ENCODE measurements around the gene KIF12.

KIF12 gene

DNA sequence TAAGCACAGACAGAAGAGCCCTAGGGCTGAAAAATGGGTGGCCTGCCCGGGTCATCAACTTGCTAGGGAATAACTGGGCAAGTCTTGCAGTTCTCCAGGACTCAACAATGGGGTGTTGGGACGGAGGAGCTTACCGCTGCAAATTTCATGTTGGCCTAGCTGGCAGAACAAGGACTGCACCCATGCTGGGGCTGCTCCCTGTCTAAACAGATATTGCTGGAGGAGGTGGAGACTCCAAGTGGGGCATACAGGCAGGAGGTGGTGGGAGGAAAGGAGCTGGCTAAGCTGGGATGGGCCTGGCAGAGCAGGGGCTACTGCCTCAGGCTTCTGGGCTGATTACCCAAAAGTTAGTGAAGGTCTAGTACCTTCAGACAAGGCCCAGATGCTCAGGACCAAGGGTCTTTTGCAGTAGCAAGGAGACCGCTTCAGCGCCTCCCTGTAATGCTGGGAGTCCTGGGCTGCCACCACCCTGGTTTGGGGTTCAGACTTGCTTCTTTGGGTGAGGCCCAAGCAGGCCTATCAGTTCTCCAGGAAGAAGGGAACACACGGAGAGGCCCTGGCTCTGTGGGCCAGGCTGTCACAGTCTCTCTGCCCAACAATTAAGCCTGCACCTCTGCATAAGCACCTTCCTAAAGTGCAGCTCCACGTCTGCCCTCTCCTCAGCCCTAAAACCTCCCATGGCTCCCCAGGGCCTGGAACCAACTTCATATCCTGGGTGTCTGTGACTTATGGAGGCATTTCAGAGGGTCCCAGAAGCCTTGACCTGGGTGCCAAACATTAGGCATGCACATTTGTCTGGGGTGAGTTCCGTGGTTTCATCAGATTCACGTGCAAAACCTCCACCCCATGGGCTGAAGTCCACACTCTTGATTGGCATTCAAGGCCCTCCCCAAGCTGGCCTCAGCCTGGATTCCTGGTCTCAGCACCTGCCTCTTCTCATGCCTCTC, 24.2 kb upstream of the KIF12 start:
- DNase-seq (ENCODE audit: low read depth) = no peak

DNA sequence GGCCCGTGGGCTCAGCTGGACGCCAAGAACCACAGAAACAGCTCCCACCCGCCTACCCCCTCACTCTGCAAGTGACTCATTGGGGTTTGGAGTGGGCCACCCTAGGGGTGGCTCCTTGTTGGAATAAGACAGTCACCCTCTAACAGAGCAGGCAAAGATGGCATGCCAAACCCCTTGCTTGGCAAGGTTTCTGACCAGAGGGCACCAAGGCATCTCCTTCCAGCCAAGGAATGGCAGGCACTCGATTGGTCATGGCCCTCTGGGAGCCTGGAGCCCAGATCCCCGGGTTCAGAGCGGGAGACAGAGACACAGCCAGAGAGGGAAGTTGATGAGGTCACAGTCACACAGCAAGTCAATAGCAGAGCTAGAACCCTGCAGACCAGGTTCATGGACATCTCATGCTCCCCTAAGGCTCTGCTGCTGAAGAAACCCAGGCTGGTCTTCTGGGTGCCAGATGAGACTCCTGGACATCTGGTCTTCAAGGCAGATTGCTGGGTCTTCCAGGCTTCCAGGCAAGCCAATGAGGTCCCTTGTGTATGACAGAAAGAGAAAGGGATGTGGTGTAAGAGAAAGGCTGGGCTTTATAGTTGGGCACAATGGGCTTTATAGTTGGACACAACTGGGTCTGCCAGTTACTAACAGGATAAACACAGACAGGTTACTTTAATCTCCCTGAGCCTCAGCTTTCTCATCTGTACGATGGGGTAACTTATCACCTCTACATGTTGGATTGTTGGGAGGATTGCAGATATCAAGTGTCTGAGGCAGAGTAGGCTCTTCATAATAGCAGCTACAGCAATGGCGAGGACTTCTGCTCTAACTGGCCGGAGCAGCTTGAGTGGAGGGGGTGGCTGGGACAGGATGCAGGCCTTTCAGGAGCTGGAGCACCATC, 23.3 kb upstream of the KIF12 start:
- DNase-seq (ENCODE audit: low read depth) = no peak

DNA sequence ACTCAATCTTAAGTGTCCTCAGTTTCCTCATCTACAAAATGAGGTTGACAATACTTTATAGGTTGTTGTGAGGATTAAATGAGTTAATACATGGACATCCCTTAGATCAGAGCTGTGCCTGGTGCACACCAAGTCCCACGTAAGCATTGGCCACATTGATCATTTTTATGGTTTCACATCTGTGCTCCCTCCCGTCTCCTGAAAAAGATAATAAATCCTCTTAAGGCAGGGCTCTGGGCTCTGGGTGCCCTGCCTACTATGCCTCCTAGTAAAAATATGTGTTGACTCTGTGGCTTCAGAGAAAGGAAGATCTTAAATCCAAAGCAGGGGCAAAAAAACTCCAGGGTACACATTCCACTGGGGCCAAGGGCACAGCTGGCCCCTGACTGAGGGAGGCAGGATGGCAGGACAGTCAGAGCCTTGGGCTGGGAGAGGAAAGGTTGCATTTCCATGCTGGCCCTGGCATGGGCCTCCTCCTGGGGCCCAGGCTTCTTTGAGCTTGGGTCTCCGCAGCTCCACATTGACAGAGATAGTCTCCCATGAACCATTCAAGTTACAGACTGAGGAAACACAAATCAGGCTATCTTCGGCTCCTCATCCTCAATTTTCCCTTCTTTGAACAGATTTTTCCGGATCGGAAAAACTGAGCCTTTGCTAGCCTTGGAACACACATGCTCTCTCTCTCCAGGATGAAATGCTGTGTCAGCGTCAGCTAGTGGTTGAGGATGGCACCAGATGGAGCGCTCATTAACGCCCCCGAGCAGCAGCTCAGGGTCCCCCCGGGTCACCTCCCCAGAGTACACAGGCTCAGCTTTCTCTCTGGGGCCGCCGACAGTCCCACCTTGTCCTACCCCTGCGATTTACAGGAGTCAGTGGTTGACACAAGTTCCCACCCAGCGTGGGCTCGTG, 22.4 kb upstream of the KIF12 start:
- no peak for DNase-seq (ENCODE audit: low read depth)

DNA sequence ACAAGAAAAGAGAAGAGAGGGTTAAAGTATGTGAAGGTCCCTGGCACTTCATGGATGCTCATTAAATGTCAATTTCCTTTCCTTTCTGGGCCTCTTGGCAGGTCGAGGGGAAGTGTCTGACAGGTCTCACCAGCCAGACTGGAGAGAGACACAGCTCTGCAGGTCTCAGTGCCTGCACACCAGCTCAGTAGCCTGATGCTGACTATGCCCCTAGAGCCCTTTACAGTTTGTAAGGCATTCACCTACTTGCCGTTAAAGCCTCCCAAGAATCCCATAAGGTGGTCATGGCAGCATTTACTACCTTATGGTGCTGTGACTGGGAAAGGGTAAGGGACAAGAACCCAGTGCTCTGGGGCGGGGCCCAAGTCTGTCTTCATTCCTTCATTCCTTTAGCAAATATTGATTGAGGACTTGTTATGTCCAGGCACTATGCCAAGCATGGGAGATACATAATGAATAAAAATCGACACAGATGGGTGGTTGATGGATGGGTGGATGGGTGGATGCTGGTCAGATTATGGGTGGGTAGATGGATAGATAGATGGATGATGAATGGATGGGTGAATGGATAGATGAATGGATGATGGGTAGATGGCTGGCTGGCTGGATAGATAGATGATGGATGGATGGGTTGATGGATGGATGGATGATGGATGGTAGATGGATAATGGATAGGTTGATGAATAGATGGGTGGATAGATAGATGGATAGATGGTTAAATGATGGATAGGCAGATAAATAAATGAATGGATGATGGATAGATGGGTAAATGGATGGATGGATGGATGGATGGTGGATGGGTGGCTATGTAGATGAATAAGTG, 21.3 kb upstream of the KIF12 start:
- DNase-seq (ENCODE audit: low read depth) = no peak

DNA sequence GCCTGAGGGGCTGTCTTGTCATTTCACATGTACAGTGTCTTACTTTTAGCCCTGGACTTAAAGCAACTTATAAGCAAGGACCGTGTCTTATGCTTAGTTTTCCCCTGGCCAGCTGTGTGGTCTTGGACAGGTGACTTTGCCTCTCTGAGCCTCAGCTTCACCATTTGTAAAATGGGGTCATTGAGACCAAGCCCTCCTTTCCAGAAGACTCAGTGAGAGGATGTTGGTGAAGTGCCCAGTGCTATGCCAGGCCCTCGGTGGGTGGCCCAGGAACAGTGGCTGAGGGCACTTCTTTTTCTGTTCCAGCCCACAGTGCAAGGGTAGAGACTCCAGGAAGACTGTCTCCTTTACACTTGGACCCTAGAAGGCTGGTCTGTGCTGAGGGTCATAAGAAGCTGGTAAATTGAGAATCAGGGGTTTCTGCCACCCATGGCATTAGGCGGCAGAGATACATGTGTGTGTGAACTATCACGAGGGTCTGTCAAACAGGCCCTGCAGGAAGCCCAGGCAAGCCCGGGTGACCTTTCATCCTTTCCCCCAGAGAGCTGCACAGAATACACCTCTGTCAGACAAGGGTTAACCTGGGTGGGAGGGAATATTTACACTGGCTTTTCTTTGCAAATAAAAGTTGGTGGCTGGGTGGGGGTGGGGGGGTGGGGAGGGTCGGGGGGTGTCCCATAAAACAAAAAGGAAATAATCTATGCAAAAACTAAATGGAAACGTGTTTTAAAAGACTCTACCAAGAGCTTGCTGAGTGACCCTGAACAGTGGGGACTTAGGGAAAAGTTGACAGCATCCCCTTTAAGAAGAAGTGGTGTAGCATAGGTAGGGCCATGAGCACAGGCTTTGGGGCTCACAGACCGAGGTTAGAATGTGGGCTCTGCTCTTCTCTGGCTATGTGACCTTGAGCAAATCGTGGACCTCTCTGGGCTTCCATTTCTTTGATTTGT, 20.4 kb upstream of the KIF12 start:
- DNase-seq (ENCODE audit: low read depth) = no peak

DNA sequence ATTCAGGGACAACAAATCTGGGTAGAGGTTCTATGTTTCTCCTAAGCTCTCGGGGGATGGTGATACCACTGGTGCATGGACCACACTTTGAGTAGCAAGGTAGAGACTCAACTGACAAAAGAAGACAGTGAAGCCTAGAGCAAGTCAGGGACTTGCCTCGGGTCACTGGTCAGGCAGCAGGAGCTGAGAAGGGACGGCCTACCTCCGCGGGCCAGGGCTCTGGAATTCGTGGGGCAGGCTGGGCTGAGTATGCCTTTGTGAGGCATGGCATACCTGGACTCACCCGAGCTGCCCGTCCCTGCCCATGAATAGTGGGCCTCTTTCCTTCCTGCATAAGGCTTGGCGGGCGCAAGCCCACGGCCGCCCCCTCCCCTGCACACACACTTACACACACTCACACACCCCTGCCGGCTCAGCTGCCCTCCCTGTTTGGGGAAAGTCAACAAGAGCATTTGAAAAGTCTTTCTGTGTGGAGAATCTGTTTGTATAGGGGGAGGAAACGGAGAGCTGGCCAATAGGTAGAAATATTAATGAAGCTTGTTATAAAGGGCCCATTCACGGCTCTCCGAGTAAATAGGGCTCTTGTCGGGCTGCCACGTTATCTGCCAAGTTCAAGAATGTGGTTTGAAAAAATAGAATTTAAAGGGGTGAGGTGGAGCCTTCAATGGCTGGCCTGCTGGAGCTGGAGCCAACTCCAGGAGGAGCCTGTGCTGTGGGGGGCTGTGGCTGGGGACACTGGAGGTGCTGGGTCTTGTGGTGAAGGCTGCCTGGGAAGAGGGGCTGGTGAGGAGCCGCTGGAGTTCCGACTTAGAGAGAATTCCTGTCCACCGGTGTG, 19.1 kb upstream of the KIF12 start:
- no peak for DNase-seq (ENCODE audit: low read depth)

DNA sequence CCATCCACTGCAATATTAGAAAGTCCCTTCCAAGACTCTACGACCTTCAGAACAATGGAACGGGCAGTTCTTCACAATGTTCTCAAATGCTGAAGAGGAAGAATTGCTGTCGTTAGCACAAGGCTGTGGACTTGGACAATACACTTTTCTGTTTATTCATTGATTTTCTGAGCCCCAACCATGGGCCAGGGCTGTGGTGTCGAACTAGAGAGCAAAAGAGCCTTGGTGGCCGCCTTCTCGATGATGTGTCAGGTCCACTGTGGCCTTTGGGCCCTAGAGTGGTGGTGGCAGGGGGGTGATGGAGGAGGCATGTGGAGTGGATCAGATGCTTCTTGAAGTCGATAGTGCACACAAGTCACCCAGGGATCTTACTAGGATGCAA, 18.5 kb upstream of the KIF12 start:
- no peak for DNase-seq (ENCODE audit: low read depth)

DNA sequence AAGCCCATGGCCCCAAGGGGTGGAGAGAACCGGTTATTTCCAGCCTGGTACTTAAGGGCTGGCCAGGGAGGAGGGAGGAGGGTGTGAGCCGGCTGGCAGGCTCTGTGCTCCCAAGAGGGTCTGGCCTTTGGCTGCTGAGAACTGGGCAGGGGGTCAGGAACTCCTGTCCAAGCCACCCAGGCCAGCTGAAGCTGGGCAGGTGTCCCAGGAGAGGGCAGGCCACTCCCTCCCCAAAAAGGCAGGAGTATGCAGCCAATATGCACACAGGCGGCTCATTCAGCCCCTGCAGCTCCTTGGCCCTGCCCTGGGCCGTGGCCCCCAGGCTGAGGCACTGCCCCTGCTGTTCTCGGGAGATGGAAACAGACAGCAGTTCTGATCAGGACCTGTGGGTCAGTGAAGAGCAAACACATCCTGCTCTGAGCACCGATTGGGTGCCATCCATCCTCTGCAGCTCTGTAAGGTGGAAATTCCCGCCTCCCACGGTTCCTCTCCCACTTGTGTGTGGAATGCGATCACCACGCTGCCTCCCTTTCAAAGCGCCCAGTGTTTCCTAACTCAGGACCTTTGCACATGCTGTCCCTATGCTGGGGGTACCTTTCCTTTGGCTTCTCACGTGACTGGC, 17.1 kb upstream of the KIF12 start:
- DNase-seq (ENCODE audit: low read depth) = no peak

DNA sequence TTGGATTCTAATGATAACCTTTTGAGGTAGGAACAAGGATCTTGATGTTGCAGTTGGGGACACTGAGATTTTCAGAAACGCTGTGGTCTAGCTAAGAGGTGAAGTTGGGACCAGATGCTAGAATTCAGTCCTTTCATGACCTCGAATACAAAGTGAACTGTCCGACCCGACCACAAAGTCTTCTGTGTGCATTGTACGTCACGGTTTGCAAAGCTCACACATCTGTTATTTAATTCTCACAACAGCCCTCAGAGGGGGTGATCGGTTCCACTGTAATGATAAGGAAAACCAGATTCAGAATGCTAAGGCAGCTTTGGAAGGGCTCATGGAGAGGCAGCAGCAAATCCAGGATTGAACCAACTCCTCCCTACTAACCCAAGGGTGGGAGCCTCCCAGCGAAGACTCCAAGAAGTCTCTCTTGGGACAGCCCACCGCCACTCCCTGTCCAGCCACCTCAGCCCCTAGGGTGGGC, 16.6 kb upstream of the KIF12 start:
- no peak for DNase-seq (ENCODE audit: low read depth)

DNA sequence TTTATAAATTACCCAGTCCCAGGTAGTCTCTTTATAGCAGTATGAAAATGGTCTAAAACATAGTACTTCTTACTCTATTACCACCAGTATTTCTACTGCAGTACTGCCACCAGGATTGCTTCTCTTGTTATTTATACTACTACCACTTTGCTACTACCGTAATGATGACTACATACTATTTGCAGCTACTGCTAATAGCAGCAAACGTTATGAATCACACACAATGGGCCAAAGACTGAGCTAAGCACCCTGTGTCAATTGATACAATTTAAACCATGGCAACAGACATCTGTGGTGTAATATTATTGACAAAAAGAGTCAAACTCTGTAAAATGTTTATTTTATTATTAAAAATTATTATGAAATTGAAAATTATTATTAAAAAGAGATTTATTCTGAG, 15.3 kb upstream of the KIF12 start:
- no peak for DNase-seq (ENCODE audit: low read depth)

DNA sequence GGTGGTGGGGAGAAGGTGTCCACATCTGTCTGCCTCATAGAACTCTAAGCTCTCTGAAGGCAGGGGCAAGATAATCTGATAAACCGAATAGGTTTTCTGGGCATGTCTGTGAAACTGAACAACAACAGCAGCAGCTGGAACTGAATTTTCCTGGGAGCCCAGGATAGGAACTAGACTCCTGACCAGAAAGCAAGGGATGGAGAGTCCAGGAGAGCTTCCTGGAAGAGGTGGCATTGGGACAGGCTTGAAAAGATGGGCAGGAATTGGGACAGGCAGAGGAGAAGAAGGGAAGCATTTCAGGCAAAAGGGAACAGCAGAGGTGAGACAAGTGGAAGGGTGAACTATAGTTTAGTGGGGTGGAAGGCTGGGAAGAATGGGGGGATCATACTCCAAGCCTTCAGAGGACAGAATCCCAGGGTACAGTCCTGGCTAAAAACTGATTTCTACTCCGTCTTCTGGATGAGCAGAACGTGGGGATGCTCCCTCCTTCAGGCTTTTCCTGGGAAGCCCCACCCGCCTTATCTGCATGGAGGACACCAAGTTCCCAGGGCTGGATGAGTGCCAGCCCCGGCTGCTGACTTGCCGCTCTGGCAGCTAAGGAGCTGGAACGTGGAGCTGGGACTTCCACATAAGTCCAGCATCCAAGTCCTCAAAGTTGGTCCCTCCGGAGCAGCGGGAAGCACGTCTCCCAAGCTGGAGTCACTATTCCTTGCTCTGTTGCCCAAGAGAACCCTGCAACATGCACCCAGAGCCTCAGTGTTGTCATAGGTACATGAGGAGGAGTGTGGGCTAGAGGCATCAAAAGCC, 13.9 kb upstream of the KIF12 start:
- no peak for DNase-seq (ENCODE audit: low read depth)

DNA sequence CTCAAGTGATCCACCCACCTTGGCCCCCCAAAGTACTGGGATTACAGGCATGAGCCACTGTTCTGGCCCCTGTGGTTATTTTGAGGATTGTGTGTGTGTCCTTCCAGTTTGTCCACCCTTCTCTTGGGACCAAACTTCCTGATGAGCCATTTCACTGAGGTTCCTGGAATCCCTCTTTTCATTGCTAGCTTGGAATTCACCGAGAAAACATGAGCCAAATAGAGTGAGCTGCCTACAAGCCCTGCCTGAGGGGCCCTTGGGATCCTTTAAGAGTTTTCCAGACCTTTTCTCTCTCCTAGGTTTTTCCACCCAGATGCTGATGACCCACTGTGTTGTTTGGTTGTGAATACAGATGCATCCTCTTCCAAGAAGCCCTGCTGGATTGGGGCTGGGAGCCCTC, 13.2 kb upstream of the KIF12 start:
- no peak for DNase-seq (ENCODE audit: low read depth)

DNA sequence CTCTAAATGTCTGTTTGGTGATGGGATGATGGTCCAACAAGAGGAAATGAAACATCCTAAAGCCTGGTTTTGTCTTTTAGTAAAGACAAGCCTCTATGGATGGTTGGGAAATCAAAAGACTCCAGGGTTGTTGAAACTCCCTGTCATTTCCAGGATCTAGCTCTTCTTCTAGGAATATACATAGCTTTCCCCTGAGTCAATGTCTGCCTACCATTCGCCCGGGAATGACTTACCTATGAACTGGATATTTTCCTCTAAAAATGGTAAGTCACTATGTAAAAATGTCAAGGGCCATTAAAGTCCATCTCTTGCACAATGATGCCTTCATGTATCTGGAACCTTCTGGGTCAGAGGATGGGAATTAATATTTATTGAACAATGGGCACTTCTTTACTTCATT, 11.1 kb upstream of the KIF12 start:
- DNase-seq (ENCODE audit: low read depth) = no peak

DNA sequence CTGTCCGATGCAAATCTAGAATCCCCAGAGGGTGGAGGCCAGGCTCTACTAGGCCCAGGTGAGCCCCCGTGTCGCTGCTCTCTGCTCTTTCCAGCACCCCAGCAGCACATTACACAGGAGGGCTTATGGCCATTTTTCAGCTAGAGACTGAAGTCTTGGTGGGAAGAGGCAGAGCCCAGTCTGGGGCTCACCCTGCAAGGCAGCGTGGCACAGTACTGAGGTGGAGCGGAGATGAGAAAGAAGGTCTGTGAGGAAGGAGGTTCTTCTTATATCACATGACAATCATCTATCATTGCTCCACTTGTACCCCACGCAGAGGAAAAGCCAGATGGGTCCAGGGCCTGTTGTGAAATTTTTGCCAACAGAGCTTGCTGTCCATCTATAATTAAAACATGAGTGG, 10.0 kb upstream of the KIF12 start:
- no peak for DNase-seq (ENCODE audit: low read depth)

DNA sequence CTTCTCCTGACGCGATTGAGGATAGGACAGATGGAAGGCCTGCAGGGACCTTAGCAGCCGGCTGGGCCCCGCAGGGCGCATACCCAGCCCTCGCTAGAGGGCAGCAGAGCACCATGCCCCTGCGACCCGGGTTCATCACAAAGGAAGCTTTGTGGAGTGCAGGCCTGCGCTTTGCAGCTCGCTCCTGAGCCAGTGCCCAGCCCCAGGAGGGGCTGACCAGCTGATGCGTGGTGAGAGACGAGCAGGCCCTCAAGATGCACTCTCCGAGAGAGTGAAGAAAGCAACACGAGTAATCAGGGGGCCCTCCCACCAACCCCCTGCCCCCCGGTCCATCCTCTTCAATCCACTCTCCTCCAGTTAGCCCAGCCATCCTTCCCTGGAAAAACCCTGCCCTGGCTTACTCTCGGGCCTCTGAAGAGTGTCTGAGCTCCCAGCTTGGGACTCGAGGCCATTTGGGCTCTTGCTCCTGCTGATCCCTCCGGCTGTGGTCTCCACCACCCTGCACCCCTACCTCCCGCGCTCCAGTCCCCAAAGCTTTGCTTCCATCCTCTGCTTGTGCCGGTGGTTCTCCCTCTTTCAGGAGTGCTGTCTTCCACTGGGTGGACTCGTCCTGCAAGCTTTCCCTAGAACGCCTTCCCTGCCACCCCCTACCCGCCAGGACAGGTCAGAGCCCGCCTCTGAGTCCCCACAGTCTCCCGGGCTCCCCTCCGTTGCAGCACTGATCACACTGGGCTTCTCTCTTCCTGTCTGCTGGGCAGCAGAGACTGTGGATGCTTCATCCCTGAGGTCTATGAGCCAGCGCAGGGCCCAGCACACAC, 9.1 kb upstream of the KIF12 start:
- no peak for DNase-seq (ENCODE audit: low read depth)

DNA sequence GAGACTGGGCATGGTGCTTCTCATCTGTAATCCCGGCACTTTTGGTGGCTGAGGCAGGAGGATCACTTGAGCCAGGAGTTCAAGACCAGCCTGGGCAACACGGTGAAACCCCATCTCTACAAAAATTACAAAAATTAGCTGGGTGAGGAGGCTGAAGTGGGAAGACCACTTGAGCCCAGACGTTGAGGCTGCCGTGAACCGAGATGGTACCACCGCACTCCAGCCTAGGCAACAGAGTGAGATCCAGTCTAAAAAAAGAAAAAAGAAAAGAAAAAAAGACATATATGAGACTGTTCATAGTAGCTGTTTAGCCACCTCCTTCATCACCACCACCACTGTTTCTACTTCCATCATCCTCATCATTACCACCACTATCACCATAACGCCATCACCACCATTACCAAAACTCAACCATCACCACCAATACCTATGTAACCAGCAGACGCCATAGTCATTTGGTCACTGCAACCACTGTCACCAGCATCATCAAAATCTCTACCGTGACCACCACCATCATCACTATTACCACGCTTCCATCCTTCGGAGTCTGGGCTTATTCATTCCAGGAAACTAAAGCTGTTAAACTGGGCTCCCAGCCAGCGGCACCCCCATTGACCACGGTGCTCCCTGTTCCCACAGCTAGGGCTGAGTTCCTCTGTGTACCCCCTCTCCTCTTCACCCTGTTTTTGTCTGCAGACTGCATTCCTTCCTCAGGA, 8.4 kb upstream of the KIF12 start:
- DNase-seq (ENCODE audit: low read depth) = no peak

All from stimulated activated CD8-positive, alpha-beta memory T cell treated with anti-CD3 and anti-CD28 coated beads, Interleukin-12 subunit alpha, Interleukin-12 subunit beta, amount 100 ng/mL, for 4 hours (primary cell).